ELR (cell line): ENCODE data around the gene B3GNT8.
"Not testable (repeated sequence)": the region's sequence is repeated elsewhere in the genome, so short reads cannot be mapped to it uniquely, and the experiment has no call there.

Experiments used
- DNase-seq: peaks from one replicate; pipeline ENCODE4 v3.0.0-alpha.2; 2015; ENCODE audit warnings: low read depth

B3GNT8 gene

GRCh38 chr19:41414461-41414860, 12.7 kb downstream of the B3GNT8 start:
- no peak for DNase-seq

GRCh38 chr19:41413947-41414346, 13.2 kb downstream of the B3GNT8 start:
- DNase-seq, result no peak

GRCh38 chr19:41412953-41413352, 14.2 kb downstream of the B3GNT8 start:
- DNase-seq, result no peak

- DNase-seq, result no peak
Observed at GRCh38 chr19:41411968-41412265, 15.3 kb downstream of the B3GNT8 start.

- DNase-seq, result no peak
Observed at GRCh38 chr19:41411100-41411967, 15.8 kb downstream of the B3GNT8 start.

GRCh38 chr19:41410336-41411054, 16.7 kb downstream of the B3GNT8 start:
- no peak for DNase-seq

GRCh38 chr19:41409288-41409687, 17.9 kb downstream of the B3GNT8 start:
- DNase-seq, result peak; percentile 53

GRCh38 chr19:41408846-41409245, 18.3 kb downstream of the B3GNT8 start:
- DNase-seq, result not testable (repeated sequence)

- no peak for DNase-seq
Observed at GRCh38 chr19:41408256-41408655, 18.9 kb downstream of the B3GNT8 start.

GRCh38 chr19:41407271-41407670, 19.9 kb downstream of the B3GNT8 start:
- no peak for DNase-seq

- no peak for DNase-seq
Observed at GRCh38 chr19:41405776-41406175, 21.4 kb downstream of the B3GNT8 start.

- no peak for DNase-seq
Observed at GRCh38 chr19:41403181-41403970, 23.8 kb downstream of the B3GNT8 start.

GRCh38 chr19:41402010-41402409, 25.2 kb downstream of the B3GNT8 start:
- no peak for DNase-seq

- DNase-seq, result no peak
Observed at GRCh38 chr19:41401483-41401882, 25.7 kb downstream of the B3GNT8 start.

- DNase-seq, result no peak
Observed at GRCh38 chr19:41399525-41399924, 27.6 kb downstream of the B3GNT8 start.

- no peak for DNase-seq
Observed at GRCh38 chr19:41399091-41399490, 28.1 kb downstream of the B3GNT8 start.

GRCh38 chr19:41398598-41398997, 28.6 kb downstream of the B3GNT8 start:
- no peak for DNase-seq

- peak; percentile 38 for DNase-seq
Observed at GRCh38 chr19:41398050-41398418, 29.1 kb downstream of the B3GNT8 start.

GRCh38 chr19:41397086-41398049, 29.8 kb downstream of the B3GNT8 start, which contains the start of the genes BCKDHA and EXOSC5:
BCKDHA (plus strand) TSS chr19:41397818; CDS start chr19:41397828, 10 bp downstream.
EXOSC5 (minus strand) TSS chr19:41397359; CDS start chr19:41397328, 31 bp downstream.
- peak; percentile 100 for DNase-seq

- no peak for DNase-seq
Observed at GRCh38 chr19:41395355-41395754, 31.8 kb downstream of the B3GNT8 start.

GRCh38 chr19:41392775-41393174, 34.4 kb downstream of the B3GNT8 start:
- DNase-seq, result no peak
